GM12878 (cell line): Measurements from ENCODE around the gene GTF2F2. TPM values are rescaled to one million over a fixed set of nuclear protein-coding genes. Genes with fewer than 3 reads are reported as not detected.

Source experiments
- CREB1 ChIP-seq: IDR thresholded peaks from 2 replicates; pipeline ENCODE4 v1.6.1; 2012; ENCODE audit warnings: low read depth, mild to moderate bottlenecking, inconsistent platforms
- ETV6 ChIP-seq, 2 experiments: fragments of 450-650 bp in 1 of 2; IDR thresholded peaks in 1 of 2; conservative IDR thresholded peaks in 1 of 2; 2 replicates each; pipeline ENCODE4 v1.6.1; 2014; ENCODE audit warnings: antibody characterized with exemption in 1 of 2, borderline replicate concordance in 1 of 2, low read depth in 1 of 2, mild to moderate bottlenecking in 1 of 2, moderate library complexity in 1 of 2
- FOS ChIP-seq: IDR thresholded peaks from 3 replicates; pipeline ENCODE4 v1.6.1; 2011; ENCODE audit warnings: borderline replicate concordance; ENCODE audit not compliant: insufficient read length; ENCODE audit errors: extremely low read depth
- KLF5 ChIP-seq: fragments of 450-650 bp; IDR thresholded peaks from 2 replicates; pipeline ENCODE4 v1.6.1; 2014; ENCODE audit warnings: mild to moderate bottlenecking; ENCODE audit not compliant: partially characterized antibody
- MTA3 ChIP-seq: IDR thresholded peaks from 2 replicates; pipeline ENCODE4 v1.6.1; 2012; ENCODE audit warnings: low read length, inconsistent platforms, borderline replicate concordance
- MYC ChIP-seq: IDR thresholded peaks from 2 replicates; pipeline ENCODE4 v1.6.1; 2011; ENCODE audit warnings: mild to moderate bottlenecking, low read length, moderate library complexity, inconsistent platforms; ENCODE audit not compliant: insufficient read depth, insufficient replicate concordance, insufficient read length, severe bottlenecking
- NR2C2 ChIP-seq: IDR thresholded peaks from 2 replicates; pipeline ENCODE4 v1.6.1; 2011; ENCODE audit warnings: borderline replicate concordance, low read depth; ENCODE audit not compliant: control insufficient read depth, insufficient read length
- PML ChIP-seq: IDR thresholded peaks from 2 replicates; pipeline ENCODE4 v1.6.1; 2012; ENCODE audit warnings: low read length, inconsistent platforms
- RFX5 ChIP-seq: IDR thresholded peaks from 2 replicates; pipeline ENCODE4 v1.6.1; 2011; ENCODE audit warnings: low read depth, low read length, improper control_type of control experiment
- ZNF207 ChIP-seq: fragments of 450-650 bp; IDR thresholded peaks from 2 replicates; pipeline ENCODE4 v1.6.1; 2014; ENCODE audit warnings: antibody characterized with exemption, mild to moderate bottlenecking, borderline replicate concordance
- ZNF622 ChIP-seq: fragments of 450-650 bp; IDR thresholded peaks from 2 replicates; pipeline ENCODE4 v1.6.1; 2017; ENCODE audit warnings: mild to moderate bottlenecking, inconsistent platforms
- ZSCAN29 ChIP-seq: fragments of 450-650 bp; IDR thresholded peaks from 2 replicates; pipeline ENCODE4 v1.6.1; 2017; ENCODE audit warnings: mild to moderate bottlenecking, moderate library complexity
- polyA plus RNA-seq, 11 experiments: library from polyadenylated mRNA; depleted of rRNA in 4 of 11; unstranded in 6 of 11; stranded (reverse) in 5 of 11; fragments of >200 nt; fragmentation: Nextera tagmentation in 4 of 11; fragmentation: Illumina TruSeq in 1 of 11; extraction: Ambion mirVana in 4 of 11; extraction: Trizol in 1 of 11; gene quantifications; 1 replicate in 1 of 11; 2 replicates in 10 of 11; pipeline versions ENCODE4 v1.2.1 to v1.2.3, GENCODE V29; 2011 to 2016; ENCODE audit warnings: inconsistent platforms in 2 of 11, missing spikeins in 2 of 11, low read depth in 1 of 11
- total RNA-seq, 4 experiments: library from RNA; depleted of rRNA in 3 of 4; stranded (reverse); fragments of >200 nt in 3 of 4; fragmentation: Illumina TruSeq in 1 of 4; extraction: Trizol in 1 of 4; gene quantifications; 2 replicates each; pipeline versions ENCODE4 v1.2.1 to v1.2.3, GENCODE V29; 2013 to 2021
- TF ChIP-seq, protein P1 (sequence below): IDR thresholded peaks from 2 replicates; pipeline ENCODE4 v1.6.1; 2012; ENCODE audit warnings: improper control_type of control experiment, low read depth, low read length; ENCODE audit not compliant: insufficient replicate concordance
- TF ChIP-seq, protein P2 (sequence below): fragments of 450-650 bp; IDR thresholded peaks from 2 replicates; pipeline ENCODE4 v1.6.1; 2017; ENCODE audit warnings: mild to moderate bottlenecking, low read depth, inconsistent platforms; ENCODE audit not compliant: poor library complexity, severe bottlenecking
- TF ChIP-seq, protein P3 (sequence below): fragments of 450-650 bp; IDR thresholded peaks from 2 replicates; pipeline ENCODE4 v1.6.1; 2017; ENCODE audit warnings: antibody characterized with exemption, mild to moderate bottlenecking, moderate library complexity
- TF ChIP-seq, protein P4 (sequence below): fragments of 450-650 bp; formaldehyde crosslinking; IDR thresholded peaks from 2 replicates; pipeline ENCODE4 v1.4.0; 2022; ENCODE audit warnings: mild to moderate bottlenecking, moderate library complexity

The GTF2F2 gene
- total and polyA plus RNA-seq, 10 of the 15 experiments (the other 5 are each of a cell fraction or from before 2014, with no cell fraction given), result 14.5 to 30.8 (median 22.6) TPM

DNA sequence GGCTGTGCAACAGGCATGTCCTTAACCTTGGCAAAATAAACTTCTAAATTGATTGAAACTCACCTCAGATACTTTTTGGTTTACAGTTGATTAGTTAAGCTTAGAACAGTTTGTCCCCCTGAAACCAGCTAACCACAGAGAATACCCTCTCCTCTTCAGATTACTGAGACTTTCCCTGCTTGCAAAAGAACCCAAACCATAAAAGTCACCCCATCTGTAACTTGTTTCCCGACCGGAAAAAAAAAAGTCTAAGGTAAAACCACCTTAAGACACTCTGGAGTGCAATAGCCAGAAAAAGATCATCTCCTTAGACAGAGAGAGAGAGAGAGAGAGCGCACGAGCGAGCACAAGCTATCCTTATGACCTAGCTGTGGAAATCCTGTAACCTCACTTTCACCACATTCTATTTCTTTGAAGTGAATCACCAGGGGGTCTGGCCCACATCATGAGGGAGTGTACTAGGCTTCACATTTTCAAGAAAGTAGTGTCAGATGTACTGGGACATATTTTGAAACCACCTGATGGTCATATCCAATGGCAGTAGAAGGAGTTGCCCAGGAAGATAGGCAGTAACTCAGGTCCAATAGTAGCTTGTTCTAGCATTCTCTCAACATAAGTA is 11.1 kb upstream of the GTF2F2 start (continued):
- TF ChIP-seq, protein P1, sequence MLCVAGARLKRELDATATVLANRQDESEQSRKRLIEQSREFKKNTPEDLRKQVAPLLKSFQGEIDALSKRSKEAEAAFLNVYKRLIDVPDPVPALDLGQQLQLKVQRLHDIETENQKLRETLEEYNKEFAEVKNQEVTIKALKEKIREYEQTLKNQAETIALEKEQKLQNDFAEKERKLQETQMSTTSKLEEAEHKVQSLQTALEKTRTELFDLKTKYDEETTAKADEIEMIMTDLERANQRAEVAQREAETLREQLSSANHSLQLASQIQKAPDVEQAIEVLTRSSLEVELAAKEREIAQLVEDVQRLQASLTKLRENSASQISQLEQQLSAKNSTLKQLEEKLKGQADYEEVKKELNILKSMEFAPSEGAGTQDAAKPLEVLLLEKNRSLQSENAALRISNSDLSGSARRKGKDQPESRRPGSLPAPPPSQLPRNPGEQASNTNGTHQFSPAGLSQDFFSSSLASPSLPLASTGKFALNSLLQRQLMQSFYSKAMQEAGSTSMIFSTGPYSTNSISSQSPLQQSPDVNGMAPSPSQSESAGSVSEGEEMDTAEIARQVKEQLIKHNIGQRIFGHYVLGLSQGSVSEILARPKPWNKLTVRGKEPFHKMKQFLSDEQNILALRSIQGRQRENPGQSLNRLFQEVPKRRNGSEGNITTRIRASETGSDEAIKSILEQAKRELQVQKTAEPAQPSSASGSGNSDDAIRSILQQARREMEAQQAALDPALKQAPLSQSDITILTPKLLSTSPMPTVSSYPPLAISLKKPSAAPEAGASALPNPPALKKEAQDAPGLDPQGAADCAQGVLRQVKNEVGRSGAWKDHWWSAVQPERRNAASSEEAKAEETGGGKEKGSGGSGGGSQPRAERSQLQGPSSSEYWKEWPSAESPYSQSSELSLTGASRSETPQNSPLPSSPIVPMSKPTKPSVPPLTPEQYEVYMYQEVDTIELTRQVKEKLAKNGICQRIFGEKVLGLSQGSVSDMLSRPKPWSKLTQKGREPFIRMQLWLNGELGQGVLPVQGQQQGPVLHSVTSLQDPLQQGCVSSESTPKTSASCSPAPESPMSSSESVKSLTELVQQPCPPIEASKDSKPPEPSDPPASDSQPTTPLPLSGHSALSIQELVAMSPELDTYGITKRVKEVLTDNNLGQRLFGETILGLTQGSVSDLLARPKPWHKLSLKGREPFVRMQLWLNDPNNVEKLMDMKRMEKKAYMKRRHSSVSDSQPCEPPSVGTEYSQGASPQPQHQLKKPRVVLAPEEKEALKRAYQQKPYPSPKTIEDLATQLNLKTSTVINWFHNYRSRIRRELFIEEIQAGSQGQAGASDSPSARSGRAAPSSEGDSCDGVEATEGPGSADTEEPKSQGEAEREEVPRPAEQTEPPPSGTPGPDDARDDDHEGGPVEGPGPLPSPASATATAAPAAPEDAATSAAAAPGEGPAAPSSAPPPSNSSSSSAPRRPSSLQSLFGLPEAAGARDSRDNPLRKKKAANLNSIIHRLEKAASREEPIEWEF, result no peak
- no peak for TF ChIP-seq MTA3
- no peak for TF ChIP-seq RFX5
- no peak for TF ChIP-seq ZSCAN29
- no peak for TF ChIP-seq KLF5
- TF ChIP-seq, protein P2, sequence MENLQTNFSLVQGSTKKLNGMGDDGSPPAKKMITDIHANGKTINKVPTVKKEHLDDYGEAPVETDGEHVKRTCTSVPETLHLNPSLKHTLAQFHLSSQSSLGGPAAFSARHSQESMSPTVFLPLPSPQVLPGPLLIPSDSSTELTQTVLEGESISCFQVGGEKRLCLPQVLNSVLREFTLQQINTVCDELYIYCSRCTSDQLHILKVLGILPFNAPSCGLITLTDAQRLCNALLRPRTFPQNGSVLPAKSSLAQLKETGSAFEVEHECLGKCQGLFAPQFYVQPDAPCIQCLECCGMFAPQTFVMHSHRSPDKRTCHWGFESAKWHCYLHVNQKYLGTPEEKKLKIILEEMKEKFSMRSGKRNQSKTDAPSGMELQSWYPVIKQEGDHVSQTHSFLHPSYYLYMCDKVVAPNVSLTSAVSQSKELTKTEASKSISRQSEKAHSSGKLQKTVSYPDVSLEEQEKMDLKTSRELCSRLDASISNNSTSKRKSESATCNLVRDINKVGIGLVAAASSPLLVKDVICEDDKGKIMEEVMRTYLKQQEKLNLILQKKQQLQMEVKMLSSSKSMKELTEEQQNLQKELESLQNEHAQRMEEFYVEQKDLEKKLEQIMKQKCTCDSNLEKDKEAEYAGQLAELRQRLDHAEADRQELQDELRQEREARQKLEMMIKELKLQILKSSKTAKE, result no peak
- no peak for TF ChIP-seq PML
- TF ChIP-seq, protein P3, sequence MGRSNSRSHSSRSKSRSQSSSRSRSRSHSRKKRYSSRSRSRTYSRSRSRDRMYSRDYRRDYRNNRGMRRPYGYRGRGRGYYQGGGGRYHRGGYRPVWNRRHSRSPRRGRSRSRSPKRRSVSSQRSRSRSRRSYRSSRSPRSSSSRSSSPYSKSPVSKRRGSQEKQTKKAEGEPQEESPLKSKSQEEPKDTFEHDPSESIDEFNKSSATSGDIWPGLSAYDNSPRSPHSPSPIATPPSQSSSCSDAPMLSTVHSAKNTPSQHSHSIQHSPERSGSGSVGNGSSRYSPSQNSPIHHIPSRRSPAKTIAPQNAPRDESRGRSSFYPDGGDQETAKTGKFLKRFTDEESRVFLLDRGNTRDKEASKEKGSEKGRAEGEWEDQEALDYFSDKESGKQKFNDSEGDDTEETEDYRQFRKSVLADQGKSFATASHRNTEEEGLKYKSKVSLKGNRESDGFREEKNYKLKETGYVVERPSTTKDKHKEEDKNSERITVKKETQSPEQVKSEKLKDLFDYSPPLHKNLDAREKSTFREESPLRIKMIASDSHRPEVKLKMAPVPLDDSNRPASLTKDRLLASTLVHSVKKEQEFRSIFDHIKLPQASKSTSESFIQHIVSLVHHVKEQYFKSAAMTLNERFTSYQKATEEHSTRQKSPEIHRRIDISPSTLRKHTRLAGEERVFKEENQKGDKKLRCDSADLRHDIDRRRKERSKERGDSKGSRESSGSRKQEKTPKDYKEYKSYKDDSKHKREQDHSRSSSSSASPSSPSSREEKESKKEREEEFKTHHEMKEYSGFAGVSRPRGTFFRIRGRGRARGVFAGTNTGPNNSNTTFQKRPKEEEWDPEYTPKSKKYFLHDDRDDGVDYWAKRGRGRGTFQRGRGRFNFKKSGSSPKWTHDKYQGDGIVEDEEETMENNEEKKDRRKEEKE, result no peak
- no peak for TF ChIP-seq NR2C2
- no peak for TF ChIP-seq ETV6 (conservative IDR thresholded peaks at IDR 0.05 in 1 of 2, IDR thresholded peaks at IDR 0.05 in 1 of 2; ENCODE audit: borderline replicate concordance in 1 of 2, low read depth in 1 of 2)
- no peak for TF ChIP-seq ZNF207
- no peak for TF ChIP-seq ZNF622
- no peak for TF ChIP-seq FOS
- TF ChIP-seq, protein P4, sequence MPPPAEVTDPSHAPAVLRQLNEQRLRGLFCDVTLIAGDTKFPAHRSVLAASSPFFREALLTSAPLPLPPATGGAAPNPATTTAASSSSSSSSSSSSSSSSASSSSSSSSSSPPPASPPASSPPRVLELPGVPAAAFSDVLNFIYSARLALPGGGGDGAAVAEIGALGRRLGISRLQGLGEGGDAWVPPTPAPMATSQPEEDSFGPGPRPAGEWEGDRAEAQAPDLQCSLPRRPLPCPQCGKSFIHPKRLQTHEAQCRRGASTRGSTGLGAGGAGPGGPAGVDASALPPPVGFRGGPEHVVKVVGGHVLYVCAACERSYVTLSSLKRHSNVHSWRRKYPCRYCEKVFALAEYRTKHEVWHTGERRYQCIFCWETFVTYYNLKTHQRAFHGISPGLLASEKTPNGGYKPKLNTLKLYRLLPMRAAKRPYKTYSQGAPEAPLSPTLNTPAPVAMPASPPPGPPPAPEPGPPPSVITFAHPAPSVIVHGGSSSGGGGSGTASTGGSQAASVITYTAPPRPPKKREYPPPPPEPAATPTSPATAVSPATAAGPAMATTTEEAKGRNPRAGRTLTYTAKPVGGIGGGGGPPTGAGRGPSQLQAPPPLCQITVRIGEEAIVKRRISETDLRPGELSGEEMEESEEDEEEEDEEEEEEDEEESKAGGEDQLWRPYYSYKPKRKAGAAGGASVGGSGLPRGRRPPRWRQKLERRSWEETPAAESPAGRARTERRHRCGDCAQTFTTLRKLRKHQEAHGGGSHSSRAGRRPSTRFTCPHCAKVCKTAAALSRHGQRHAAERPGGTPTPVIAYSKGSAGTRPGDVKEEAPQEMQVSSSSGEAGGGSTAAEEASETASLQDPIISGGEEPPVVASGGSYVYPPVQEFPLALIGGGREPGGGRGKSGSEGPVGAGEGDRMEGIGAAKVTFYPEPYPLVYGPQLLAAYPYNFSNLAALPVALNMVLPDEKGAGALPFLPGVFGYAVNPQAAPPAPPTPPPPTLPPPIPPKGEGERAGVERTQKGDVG, result no peak
- TF ChIP-seq CREB1, result no peak
- no peak for TF ChIP-seq MYC
